ENCODE measurements around the gene FGD5.

The FGD5 gene

GRCh38 chr3:14803981-14804834, 14.6 kb upstream of the FGD5 start:
- no peak overlapping the region for H3K4me2 ChIP-seq (ENCODE audit: low read length, poor library complexity, severe bottlenecking)
- H2BK12ac ChIP-seq (ENCODE audit: low read length in 2 of 2) = no peak overlapping the region
- H3K27ac ChIP-seq (ENCODE audit: low read length, poor library complexity, severe bottlenecking) = no peak overlapping the region
- no peak overlapping the region for H2BK15ac ChIP-seq (ENCODE audit: low read depth, poor library complexity, severe bottlenecking)
- no peak overlapping the region for H3K14ac ChIP-seq (ENCODE audit: low read length in 2 of 2)
- no peaks in the 10 kb centered on the region for H3K79me1 ChIP-seq (replicated peaks; ENCODE audit: low read length, poor library complexity, severe bottlenecking)
- H3K4me1 ChIP-seq (ENCODE audit: control insufficient read depth, insufficient read depth, low read depth, low read length) = peaks cover 1% of the 10 kb centered on the region
- no peak for DNase-seq
- no peak overlapping the region for H2BK120ac ChIP-seq (ENCODE audit: low read depth, low read length)
- H2AFZ ChIP-seq (ENCODE audit: low read depth, low read length) = no peak overlapping the region
- H2AK5ac ChIP-seq (ENCODE audit: low read length, severe bottlenecking) = no peak overlapping the region
- H3K9ac ChIP-seq (ENCODE audit: low read length) = peak overlapping the region; percentile 56
- H4K91ac ChIP-seq (ENCODE audit: low read length) = no peak overlapping the region
- H4K8ac ChIP-seq (ENCODE audit: low read length) = no peak overlapping the region
- H3K9me3 ChIP-seq (ENCODE audit: control insufficient read depth, low read length) = no peaks in the 10 kb centered on the region
- H3K4ac ChIP-seq (ENCODE audit: low read depth in 1 of 2, low read length in 2 of 2) = no peak overlapping the region
- H3K18ac ChIP-seq (ENCODE audit: low read depth in 1 of 2, low read length in 2 of 2) = no peak overlapping the region
- no peaks in the 10 kb centered on the region for H3K36me3 ChIP-seq (ENCODE audit: control insufficient read depth in 1 of 2, insufficient read depth in 2 of 2, low read depth in 1 of 2, low read length in 2 of 2)
- no peak overlapping the region for H2BK5ac ChIP-seq (ENCODE audit: low read depth, low read length, poor library complexity, severe bottlenecking)
- no peak overlapping the region for H3K23ac ChIP-seq (ENCODE audit: low read length in 2 of 2)
- 53% methylated on average over 12 of the region's 12 CpGs for WGBS
- peaks cover 57 to 77% of the 10 kb centered on the region in 2 experiments for H3K27me3 ChIP-seq (ENCODE audit: control insufficient read depth in 1 of 2, insufficient read depth in 1 of 2, low read length in 2 of 2)
- no peak overlapping the region for H3K4me3 ChIP-seq (ENCODE audit: insufficient read depth in 1 of 2, low read depth in 1 of 2, low read length in 2 of 2)

- DNase-seq = no peak
- Histone ChIP-seq H3K14ac (ENCODE audit: low read length in 2 of 2) (no peak overlapping the region), H4K8ac (ENCODE audit: low read length) (no peak overlapping the region), H3K9me3 (ENCODE audit: control insufficient read depth, low read length) (no peaks in the 10 kb centered on the region), H3K27ac (ENCODE audit: low read length, poor library complexity, severe bottlenecking) (no peak overlapping the region), H3K23ac (ENCODE audit: low read length in 2 of 2) (peak overlapping the region in 1 of 2 experiments; percentile 16), H3K36me3 (ENCODE audit: control insufficient read depth in 1 of 2, insufficient read depth in 2 of 2, low read depth in 1 of 2, low read length in 2 of 2) (no peaks in the 10 kb centered on the region), H2BK12ac (ENCODE audit: low read length in 2 of 2) (no peak overlapping the region), H2BK5ac (ENCODE audit: low read depth, low read length, poor library complexity, severe bottlenecking) (no peak overlapping the region), H3K18ac (ENCODE audit: low read depth in 1 of 2, low read length in 2 of 2) (no peak overlapping the region), H2AFZ (ENCODE audit: low read depth, low read length) (no peak overlapping the region), H2BK120ac (ENCODE audit: low read depth, low read length) (no peak overlapping the region), H4K91ac (ENCODE audit: low read length) (no peak overlapping the region), H2BK15ac (ENCODE audit: low read depth, poor library complexity, severe bottlenecking) (no peak overlapping the region), H3K4ac (ENCODE audit: low read depth in 1 of 2, low read length in 2 of 2) (no peak overlapping the region), H3K4me1 (ENCODE audit: control insufficient read depth, insufficient read depth, low read depth, low read length) (peaks cover 1% of the 10 kb centered on the region), H3K27me3 (ENCODE audit: control insufficient read depth in 1 of 2, insufficient read depth in 1 of 2, low read length in 2 of 2) (peaks cover 66 to 86% of the 10 kb centered on the region in 2 experiments), H3K9ac (ENCODE audit: low read length) (no peak overlapping the region), H3K4me2 (ENCODE audit: low read length, poor library complexity, severe bottlenecking) (no peak overlapping the region), H3K79me1 (replicated peaks; ENCODE audit: low read length, poor library complexity, severe bottlenecking) (no peaks in the 10 kb centered on the region), H3K4me3 (ENCODE audit: insufficient read depth in 1 of 2, low read depth in 1 of 2, low read length in 2 of 2) (no peak overlapping the region), H2AK5ac (ENCODE audit: low read length, severe bottlenecking) (no peak overlapping the region)
- WGBS = 77% methylated on average over 4 of the region's 7 CpGs
Observed at GRCh38 chr3:14804835-14805780, 13.7 kb upstream of the FGD5 start.

DNA sequence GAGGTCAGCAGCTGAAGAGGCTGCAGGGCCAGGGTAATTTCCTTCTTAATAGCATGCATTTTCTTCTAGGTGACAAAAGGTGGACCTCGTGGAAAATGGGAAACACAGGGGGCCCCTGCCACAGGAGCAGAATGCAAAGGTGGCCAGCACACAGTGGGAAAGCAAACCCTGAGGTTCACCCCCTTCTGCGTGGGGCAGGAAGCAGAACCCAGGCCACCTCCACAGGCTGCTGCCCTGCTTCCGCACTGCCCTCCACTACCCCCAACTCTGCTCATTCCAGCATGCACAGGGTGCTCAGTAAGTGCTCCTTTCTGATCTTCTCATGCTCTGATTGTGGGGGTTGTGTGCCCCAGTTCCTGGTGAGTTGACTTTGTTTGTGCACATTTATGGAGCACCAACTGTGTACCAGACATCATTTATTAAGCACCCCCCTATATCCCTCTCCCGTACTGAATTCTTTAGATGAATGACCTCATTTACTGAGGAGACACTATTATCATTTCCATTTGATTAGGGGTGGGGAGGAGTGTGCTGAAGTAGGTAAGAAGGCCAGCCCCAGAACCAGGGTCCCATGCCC, 12.7 kb upstream of the FGD5 start:
- peaks cover 65 to 84% of the 10 kb centered on the region in 2 experiments for H3K27me3 ChIP-seq (ENCODE audit: control insufficient read depth in 1 of 2, insufficient read depth in 1 of 2, low read length in 2 of 2)
- H3K4me2 ChIP-seq (ENCODE audit: low read length, poor library complexity, severe bottlenecking) = no peak overlapping the region
- H4K8ac ChIP-seq (ENCODE audit: low read length) = no peak overlapping the region
- peaks cover 3% of the 10 kb centered on the region for H3K4me1 ChIP-seq (ENCODE audit: control insufficient read depth, insufficient read depth, low read depth, low read length)
- H3K9me3 ChIP-seq (ENCODE audit: control insufficient read depth, low read length) = no peaks in the 10 kb centered on the region
- H3K23ac ChIP-seq (ENCODE audit: low read length in 2 of 2) = no peak overlapping the region
- H2BK15ac ChIP-seq (ENCODE audit: low read depth, poor library complexity, severe bottlenecking) = no peak overlapping the region
- H2BK5ac ChIP-seq (ENCODE audit: low read depth, low read length, poor library complexity, severe bottlenecking) = no peak overlapping the region
- DNase-seq = no peak
- H3K4ac ChIP-seq (ENCODE audit: low read depth in 1 of 2, low read length in 2 of 2) = no peak overlapping the region
- H2BK12ac ChIP-seq (ENCODE audit: low read length in 2 of 2) = no peak overlapping the region
- H2AK5ac ChIP-seq (ENCODE audit: low read length, severe bottlenecking) = no peak overlapping the region
- WGBS = 57% methylated on average over 3 of the region's 4 CpGs
- no peak overlapping the region for H2BK120ac ChIP-seq (ENCODE audit: low read depth, low read length)
- H3K79me1 ChIP-seq (replicated peaks; ENCODE audit: low read length, poor library complexity, severe bottlenecking) = no peaks in the 10 kb centered on the region
- H3K18ac ChIP-seq (ENCODE audit: low read depth in 1 of 2, low read length in 2 of 2) = no peak overlapping the region
- no peak overlapping the region for H3K4me3 ChIP-seq (ENCODE audit: insufficient read depth in 1 of 2, low read depth in 1 of 2, low read length in 2 of 2)
- H3K9ac ChIP-seq (ENCODE audit: low read length) = no peak overlapping the region
- H2AFZ ChIP-seq (ENCODE audit: low read depth, low read length) = no peak overlapping the region
- no peak overlapping the region for H4K91ac ChIP-seq (ENCODE audit: low read length)
- H3K36me3 ChIP-seq (ENCODE audit: control insufficient read depth in 1 of 2, insufficient read depth in 2 of 2, low read depth in 1 of 2, low read length in 2 of 2) = no peaks in the 10 kb centered on the region
- H3K14ac ChIP-seq (ENCODE audit: low read length in 2 of 2) = no peak overlapping the region
- H3K27ac ChIP-seq (ENCODE audit: low read length, poor library complexity, severe bottlenecking) = no peak overlapping the region
